ENCODE measurements around the gene MRPL14. TPM values are rescaled to one million over a fixed set of nuclear protein-coding genes. Genes with fewer than 3 reads are reported as not detected.

Gene MRPL14
- polyA plus RNA-seq, 1 donor (not counting 4 experiments of a cell fraction or from before 2014, with no cell fraction given): 136 TPM

- Histone ChIP-seq H3K4me2 (ENCODE audit: control insufficient read depth, extremely low read depth, insufficient read depth, low read depth, low read length) (peak overlapping the region; percentile 79), H3K27ac (ENCODE audit: control insufficient read depth, insufficient read depth, low read length) (peak overlapping the region; percentile 89), H4K20me1 (ENCODE audit: control insufficient read depth, extremely low read depth, insufficient read depth, low read length) (peaks cover 13% of the 10 kb centered on the region), H3K4me3 (ENCODE audit: control insufficient read depth in 2 of 3, extremely low read depth in 1 of 3, insufficient read depth in 2 of 3, low read depth in 1 of 3, low read length in 3 of 3) (peak overlapping the region; percentile 80 to 96 (median 84)), H2AFZ (ENCODE audit: control insufficient read depth, low read length) (no peak overlapping the region), H3K9ac (ENCODE audit: control insufficient read depth, extremely low read depth, insufficient read depth, low read length) (peak overlapping the region; percentile 90), H3K9me1 (ENCODE audit: control insufficient read depth, extremely low read depth, insufficient read depth, low read length) (no peaks in the 10 kb centered on the region), H3K27me3 (ENCODE audit: control insufficient read depth, extremely low read depth, insufficient read depth, low read length) (no peaks in the 10 kb centered on the region), H3K4me1 (ENCODE audit: control insufficient read depth, extremely low read depth, insufficient read depth, low read length) (peaks cover 51% of the 10 kb centered on the region), H3K79me2 (ENCODE audit: control insufficient read depth, insufficient read depth, low read length) (peaks cover 91% of the 10 kb centered on the region), H3K9me3 (ENCODE audit: control insufficient read depth, low read depth, low read length) (no peaks in the 10 kb centered on the region), H3K36me3 (ENCODE audit: control insufficient read depth in 2 of 2, extremely low read depth in 1 of 2, insufficient read depth in 2 of 2, low read length in 2 of 2) (peaks cover 2 to 12% of the 10 kb centered on the region in 2 experiments)
- TF ChIP-seq, protein P1, sequence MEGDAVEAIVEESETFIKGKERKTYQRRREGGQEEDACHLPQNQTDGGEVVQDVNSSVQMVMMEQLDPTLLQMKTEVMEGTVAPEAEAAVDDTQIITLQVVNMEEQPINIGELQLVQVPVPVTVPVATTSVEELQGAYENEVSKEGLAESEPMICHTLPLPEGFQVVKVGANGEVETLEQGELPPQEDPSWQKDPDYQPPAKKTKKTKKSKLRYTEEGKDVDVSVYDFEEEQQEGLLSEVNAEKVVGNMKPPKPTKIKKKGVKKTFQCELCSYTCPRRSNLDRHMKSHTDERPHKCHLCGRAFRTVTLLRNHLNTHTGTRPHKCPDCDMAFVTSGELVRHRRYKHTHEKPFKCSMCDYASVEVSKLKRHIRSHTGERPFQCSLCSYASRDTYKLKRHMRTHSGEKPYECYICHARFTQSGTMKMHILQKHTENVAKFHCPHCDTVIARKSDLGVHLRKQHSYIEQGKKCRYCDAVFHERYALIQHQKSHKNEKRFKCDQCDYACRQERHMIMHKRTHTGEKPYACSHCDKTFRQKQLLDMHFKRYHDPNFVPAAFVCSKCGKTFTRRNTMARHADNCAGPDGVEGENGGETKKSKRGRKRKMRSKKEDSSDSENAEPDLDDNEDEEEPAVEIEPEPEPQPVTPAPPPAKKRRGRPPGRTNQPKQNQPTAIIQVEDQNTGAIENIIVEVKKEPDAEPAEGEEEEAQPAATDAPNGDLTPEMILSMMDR (optimal IDR thresholded peaks at IDR 0.05 in 1 of 3, IDR thresholded peaks at IDR 0.05 in 1 of 3, conservative IDR thresholded peaks at IDR 0.05 in 1 of 3; ENCODE audit: extremely low read depth in 1 of 3, insufficient read depth in 2 of 3, low read length in 3 of 3): no peak
- no peak for TF ChIP-seq EZH2 (IDR thresholded peaks at IDR 0.05; ENCODE audit: low read length)
- DNase-seq (ENCODE audit: low read depth, low spot score) (no peak), FAIRE-seq (no peak)
- dilution Hi-C loops (cut with MboI; ENCODE audit: extremely low pct_ligation_motif_present, low sequenced_read_pairs): no loop called here
These were observed 717 bp downstream of the MRPL14 start for GRCh38 chr6:44126320-44127149.

GRCh38 chr6:44123544-44123943 is 3.7 kb downstream of the MRPL14 start:
- H3K4me1 ChIP-seq (ENCODE audit: control insufficient read depth, extremely low read depth, insufficient read depth, low read length): peaks cover 65% of the 10 kb centered on the region
- no peaks in the 10 kb centered on the region for H3K27me3 ChIP-seq (ENCODE audit: control insufficient read depth, extremely low read depth, insufficient read depth, low read length)
- peaks cover 20% of the 10 kb centered on the region for H4K20me1 ChIP-seq (ENCODE audit: control insufficient read depth, extremely low read depth, insufficient read depth, low read length)
- no peak overlapping the region for H2AFZ ChIP-seq (ENCODE audit: control insufficient read depth, low read length)
- no peak overlapping the region for H3K27ac ChIP-seq (ENCODE audit: control insufficient read depth, insufficient read depth, low read length)
- FAIRE-seq (no peak), DNase-seq (ENCODE audit: low read depth, low spot score) (no peak)
- H3K4me2 ChIP-seq (ENCODE audit: control insufficient read depth, extremely low read depth, insufficient read depth, low read depth, low read length): peak overlapping the region; percentile 18
- H3K36me3 ChIP-seq (ENCODE audit: control insufficient read depth in 2 of 2, extremely low read depth in 1 of 2, insufficient read depth in 2 of 2, low read length in 2 of 2): peaks cover 1 to 3% of the 10 kb centered on the region in 2 experiments
- H3K9ac ChIP-seq (ENCODE audit: control insufficient read depth, extremely low read depth, insufficient read depth, low read length): no peak overlapping the region
- H3K9me3 ChIP-seq (ENCODE audit: control insufficient read depth, low read depth, low read length): no peaks in the 10 kb centered on the region
- dilution Hi-C loops (cut with MboI; ENCODE audit: extremely low pct_ligation_motif_present, low sequenced_read_pairs): no loop called here
- H3K9me1 ChIP-seq (ENCODE audit: control insufficient read depth, extremely low read depth, insufficient read depth, low read length): peaks cover 2% of the 10 kb centered on the region
- no peak overlapping the region for H3K4me3 ChIP-seq (ENCODE audit: control insufficient read depth in 2 of 3, extremely low read depth in 1 of 3, insufficient read depth in 2 of 3, low read depth in 1 of 3, low read length in 3 of 3)
- peaks cover 96% of the 10 kb centered on the region for H3K79me2 ChIP-seq (ENCODE audit: control insufficient read depth, insufficient read depth, low read length)
- TF ChIP-seq, protein P1 (optimal IDR thresholded peaks at IDR 0.05 in 1 of 3, IDR thresholded peaks at IDR 0.05 in 1 of 3, conservative IDR thresholded peaks at IDR 0.05 in 1 of 3; ENCODE audit: extremely low read depth in 1 of 3, insufficient read depth in 2 of 3, low read length in 3 of 3): no peak
- TF ChIP-seq EZH2 (IDR thresholded peaks at IDR 0.05; ENCODE audit: low read length): no peak
